Mesothelial cell of epicardium (in vitro differentiated cells): Measurements from ENCODE around the gene MYCBPAP. TPM values are rescaled to one million over a fixed set of nuclear protein-coding genes. Genes with fewer than 3 reads are reported as not detected.

Experiments
- DNase-seq, 2 experiments: peaks; one replicate each; pipeline ENCODE4 v3.0.0; 2021; ENCODE audit warnings: low spot score in 2 of 2; ENCODE audit not compliant: unreplicated experiment in 2 of 2
- H3K27ac Mint-ChIP-seq: 2 replicates; pipeline ENCODE4 v1.8.0; 2021; ENCODE audit warnings: mixed read lengths
- H3K27me3 Mint-ChIP-seq: 2 replicates; pipeline ENCODE4 v1.8.0; 2021; ENCODE audit warnings: low read depth, mixed read lengths
- H3K36me3 Mint-ChIP-seq: 2 replicates; pipeline ENCODE4 v1.8.0; 2021; ENCODE audit warnings: mixed read lengths
- H3K4me1 Mint-ChIP-seq: 2 replicates; pipeline ENCODE4 v1.8.0; 2021; ENCODE audit warnings: mixed read lengths
- H3K4me3 Mint-ChIP-seq: 2 replicates; pipeline ENCODE4 v1.8.0; 2021; ENCODE audit warnings: mild to moderate bottlenecking, moderate library complexity, mixed read lengths
- H3K9me3 Mint-ChIP-seq: 2 replicates; pipeline ENCODE4 v1.8.0; 2021; ENCODE audit warnings: mixed read lengths
- total RNA-seq: library from RNA; stranded (reverse); gene quantifications from 3 replicates; pipeline ENCODE4 v1.2.1, GENCODE V29; 2021
- TF ChIP-seq, protein P1 (sequence below): fragments of 200-600 bp; sonication (generic); IDR thresholded peaks from one replicate; pipeline ENCODE4 v1.5.0; 2021; ENCODE audit warnings: antibody characterized with exemption; ENCODE audit not compliant: unreplicated experiment

The MYCBPAP gene
- total RNA-seq, 1 donor from 2014 or later, result 5.1 TPM

DNA sequence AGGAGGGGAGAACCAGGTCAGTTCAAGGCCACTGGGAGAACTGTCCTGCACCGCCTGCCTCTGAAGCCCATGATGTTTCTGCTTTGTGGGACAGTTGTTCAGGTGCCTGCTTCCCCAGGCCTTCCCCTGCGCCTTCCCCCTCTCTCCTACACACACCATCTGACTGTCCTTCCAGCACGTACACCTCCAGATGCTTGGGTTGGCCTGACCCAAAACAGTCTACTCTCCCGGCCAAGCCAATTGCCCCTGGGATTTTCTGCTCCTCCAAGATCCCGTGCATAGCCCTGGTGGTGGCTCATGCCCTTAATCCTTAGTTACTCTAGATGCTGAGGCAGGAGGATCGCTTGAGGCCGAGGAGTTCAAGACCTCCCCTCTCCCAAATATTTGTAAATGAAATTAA, 30.3 kb upstream of the MYCBPAP start:
- Mint-ChIP-seq H3K27me3 (no peaks in the 10 kb centered on the region), H3K4me1 (peaks cover 12% of the 10 kb centered on the region), H3K4me3 (peak overlapping the region; percentile 70), H3K36me3 (peaks cover 17% of the 10 kb centered on the region), H3K9me3 (no peaks in the 10 kb centered on the region), H3K27ac (peak overlapping the region; percentile 92)
- DNase-seq, result no peak
- TF ChIP-seq, protein P1, sequence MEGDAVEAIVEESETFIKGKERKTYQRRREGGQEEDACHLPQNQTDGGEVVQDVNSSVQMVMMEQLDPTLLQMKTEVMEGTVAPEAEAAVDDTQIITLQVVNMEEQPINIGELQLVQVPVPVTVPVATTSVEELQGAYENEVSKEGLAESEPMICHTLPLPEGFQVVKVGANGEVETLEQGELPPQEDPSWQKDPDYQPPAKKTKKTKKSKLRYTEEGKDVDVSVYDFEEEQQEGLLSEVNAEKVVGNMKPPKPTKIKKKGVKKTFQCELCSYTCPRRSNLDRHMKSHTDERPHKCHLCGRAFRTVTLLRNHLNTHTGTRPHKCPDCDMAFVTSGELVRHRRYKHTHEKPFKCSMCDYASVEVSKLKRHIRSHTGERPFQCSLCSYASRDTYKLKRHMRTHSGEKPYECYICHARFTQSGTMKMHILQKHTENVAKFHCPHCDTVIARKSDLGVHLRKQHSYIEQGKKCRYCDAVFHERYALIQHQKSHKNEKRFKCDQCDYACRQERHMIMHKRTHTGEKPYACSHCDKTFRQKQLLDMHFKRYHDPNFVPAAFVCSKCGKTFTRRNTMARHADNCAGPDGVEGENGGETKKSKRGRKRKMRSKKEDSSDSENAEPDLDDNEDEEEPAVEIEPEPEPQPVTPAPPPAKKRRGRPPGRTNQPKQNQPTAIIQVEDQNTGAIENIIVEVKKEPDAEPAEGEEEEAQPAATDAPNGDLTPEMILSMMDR, result no peak

DNA sequence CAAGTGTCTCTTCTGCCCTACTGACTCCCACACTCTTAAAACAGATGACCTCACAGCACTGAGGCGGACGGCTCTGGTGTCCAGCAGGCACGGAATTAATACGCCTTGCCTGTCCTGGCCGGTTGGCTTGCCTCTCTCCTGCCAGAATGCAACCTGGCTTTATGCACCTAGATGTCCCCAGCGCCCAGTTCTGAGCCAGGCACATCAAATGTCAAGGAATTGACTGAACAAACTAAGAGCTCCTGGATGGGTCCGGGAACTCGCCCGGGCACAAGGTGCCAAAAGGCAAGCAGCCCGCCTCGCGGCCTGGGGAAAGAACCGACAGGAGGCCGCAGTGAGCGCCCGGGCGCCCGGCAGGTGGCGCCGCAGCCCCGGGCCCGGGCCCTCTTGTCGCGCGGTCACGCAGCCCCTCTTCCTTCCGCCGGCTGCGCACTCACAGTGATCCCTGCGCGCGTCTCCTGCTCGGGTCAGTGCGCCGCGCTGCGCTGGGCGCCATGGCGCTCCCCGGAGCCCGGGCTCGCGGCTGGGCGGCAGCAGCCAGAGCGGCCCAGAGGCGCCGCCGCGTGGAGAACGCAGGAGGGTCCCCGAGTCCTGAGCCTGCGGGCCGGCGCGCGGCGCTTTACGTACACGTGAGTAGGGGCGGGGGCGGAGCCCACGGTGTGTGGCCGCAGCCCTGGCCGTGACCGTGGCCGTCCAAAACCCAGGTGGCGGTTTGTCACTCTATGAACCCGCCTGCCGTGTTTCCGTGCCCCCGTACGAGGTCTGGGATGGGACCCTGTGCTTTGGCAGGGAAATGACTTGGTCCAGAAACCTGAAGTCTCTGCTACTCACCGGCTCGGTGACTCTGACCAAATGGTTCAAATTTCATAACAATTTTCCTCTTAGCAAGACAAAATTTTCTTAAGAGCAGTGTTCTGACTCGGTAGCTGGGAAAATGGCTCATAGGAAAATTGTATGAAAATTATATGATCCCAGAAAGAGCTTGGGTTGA, 29.6 kb upstream of the MYCBPAP start, which contains the start of gene RSAD1:
TSS of gene RSAD1 (plus strand) at position 470 of the 991 bp plus-strand sequence. CDS start at position 495, 25 bp downstream.
- Mint-ChIP-seq H3K9me3 (no peaks in the 10 kb centered on the region), H3K4me1 (peaks cover 12% of the 10 kb centered on the region), H3K27ac (peak within 1 kb of the TSS; percentile 92), H3K27me3 (no peaks in the 10 kb centered on the region), H3K36me3 (peaks cover 11% of the 10 kb centered on the region), H3K4me3 (peak within 1 kb of the TSS; percentile 81)
- peak; percentile 81 to 87 for DNase-seq
- TF ChIP-seq, protein P1, result peak; percentile 76

DNA sequence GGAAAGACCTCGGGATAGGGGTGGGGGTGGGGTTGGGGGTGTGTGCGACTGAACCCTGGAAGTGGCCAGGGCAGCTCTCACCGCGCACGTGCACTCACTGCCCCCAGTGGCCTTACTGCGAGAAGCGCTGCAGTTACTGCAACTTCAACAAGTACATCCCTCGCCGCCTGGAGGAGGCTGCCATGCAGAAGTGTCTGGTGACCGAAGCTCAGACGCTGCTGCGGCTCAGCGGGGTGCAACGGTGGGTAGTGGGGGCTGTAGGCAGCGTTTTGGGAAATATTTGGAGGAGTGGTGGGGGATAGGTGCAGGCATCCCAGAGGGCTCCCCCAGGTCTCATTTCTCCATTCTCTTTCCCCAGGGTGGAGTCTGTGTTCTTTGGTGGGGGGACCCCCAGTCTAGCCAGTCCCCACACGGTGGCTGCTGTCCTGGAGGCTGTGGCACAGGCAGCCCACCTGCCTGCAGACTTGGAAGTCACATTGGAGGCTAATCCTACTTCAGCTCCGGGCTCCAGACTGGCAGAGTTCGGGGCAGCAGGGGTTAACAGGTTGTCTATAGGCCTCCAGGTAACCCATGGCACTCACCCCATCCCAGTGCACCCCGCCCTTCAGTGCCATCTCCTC, 28.6 kb upstream of the MYCBPAP start:
- TF ChIP-seq, protein P1, result no peak
- Mint-ChIP-seq H3K27ac (peak overlapping the region; percentile 90), H3K36me3 (peaks cover 11% of the 10 kb centered on the region), H3K27me3 (no peaks in the 10 kb centered on the region), H3K9me3 (no peaks in the 10 kb centered on the region), H3K4me1 (peaks cover 12% of the 10 kb centered on the region), H3K4me3 (peak overlapping the region; percentile 81)
- peak; percentile 51 to 72 for DNase-seq

DNA sequence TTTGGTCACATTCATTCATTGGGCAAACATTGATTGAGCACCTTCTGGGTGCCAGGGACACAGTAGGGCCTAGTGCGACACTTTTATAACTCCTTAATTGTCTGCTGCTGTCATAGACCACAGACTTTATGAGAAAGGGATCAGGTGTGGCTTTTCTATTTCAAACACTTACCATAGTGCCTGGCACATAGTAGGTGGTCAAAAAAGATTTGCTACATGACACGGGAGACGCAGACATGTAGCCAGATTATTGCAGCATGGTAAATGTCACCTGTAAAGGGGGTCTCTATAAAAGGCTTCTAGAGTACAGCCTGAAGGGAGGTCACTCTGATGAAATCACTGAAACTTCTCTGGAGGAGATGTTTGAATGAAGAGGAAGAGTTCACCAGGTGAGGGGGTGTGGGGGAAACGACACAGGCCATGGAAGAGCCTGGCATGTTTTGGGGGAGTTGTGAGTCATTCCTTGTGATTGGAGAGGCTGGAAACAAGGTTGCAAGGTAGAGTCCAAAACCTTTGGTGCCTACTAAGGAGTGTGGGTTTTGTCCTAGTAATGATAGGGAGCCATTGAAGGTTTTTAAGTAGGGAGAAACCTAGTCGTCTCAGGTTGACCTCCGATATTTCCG, 28.0 kb upstream of the MYCBPAP start:
- Mint-ChIP-seq H3K27ac (no peak overlapping the region), H3K4me1 (peaks cover 12% of the 10 kb centered on the region), H3K36me3 (peaks cover 17% of the 10 kb centered on the region), H3K9me3 (no peaks in the 10 kb centered on the region), H3K4me3 (peak overlapping the region; percentile 81), H3K27me3 (no peaks in the 10 kb centered on the region)
- TF ChIP-seq, protein P1, result no peak
- no peak for DNase-seq

DNA sequence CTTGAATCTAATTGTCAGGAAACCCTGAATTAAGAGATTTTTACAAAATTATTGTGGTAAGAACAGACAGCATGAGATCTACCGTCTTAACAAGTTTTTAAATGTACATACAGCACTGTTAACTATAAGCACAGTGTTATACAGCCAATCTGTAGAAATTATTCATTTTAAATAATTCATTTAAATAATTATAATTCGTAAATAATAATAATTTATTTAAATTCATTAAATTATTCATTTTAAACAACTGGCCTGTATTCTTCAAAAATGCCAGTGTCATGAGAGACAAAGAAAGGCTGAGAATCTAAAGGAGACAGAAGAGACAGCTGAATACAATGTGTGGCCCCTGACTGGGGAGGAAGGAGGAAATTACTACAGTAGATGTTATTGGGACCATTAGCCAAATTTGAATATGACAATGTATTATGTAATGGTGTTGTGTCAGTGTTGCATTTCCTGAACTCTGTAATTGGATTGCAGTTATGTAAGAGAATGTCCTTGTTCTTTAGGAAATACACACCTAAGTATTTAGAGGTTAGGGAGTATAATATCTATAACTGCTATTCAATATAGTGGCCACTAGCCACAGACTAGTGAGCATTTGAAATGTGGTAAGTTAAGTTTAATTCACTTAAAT, 27.3 kb upstream of the MYCBPAP start:
- no peaks in the 10 kb centered on the region for H3K27me3 Mint-ChIP-seq
- no peaks in the 10 kb centered on the region for H3K9me3 Mint-ChIP-seq
- H3K36me3 Mint-ChIP-seq, result peaks cover 19% of the 10 kb centered on the region
- peaks cover 12% of the 10 kb centered on the region for H3K4me1 Mint-ChIP-seq
- no peak overlapping the region for H3K4me3 Mint-ChIP-seq
- no peak for DNase-seq
- TF ChIP-seq, protein P1, result no peak
- H3K27ac Mint-ChIP-seq, result no peak overlapping the region
